Cardiac fibroblast (primary cell): ENCODE data around the gene USP36.

Experiments used
- DNase-seq, 2 donors: peaks; one replicate each; pipeline versions ENCODE4 v3.0.0 to v3.0.0-alpha.2; 2010; ENCODE audit warnings: low read depth in 2 of 2
- H3K4me3 ChIP-seq, 2 donors: replicated peaks in 1 of 2; 1 replicate in 1 of 2; 2 replicates in 1 of 2; pipeline ENCODE4 v1.5.1; 2011; ENCODE audit warnings: low read depth in 2 of 2, low read length in 2 of 2, mild to moderate bottlenecking in 2 of 2, moderate library complexity in 1 of 2
- CTCF ChIP-seq: IDR thresholded peaks from one replicate; pipeline ENCODE4 v1.5.1; 2011; ENCODE audit warnings: low read depth, mild to moderate bottlenecking, low read length, inconsistent platforms

USP36 gene

GRCh38 chr17:78836420-78837021, 4.1 kb downstream of the USP36 start:
- DNase-seq: no peak
- H3K4me3 ChIP-seq: no peak overlapping the region
- no peak for TF ChIP-seq CTCF

- H3K4me3 ChIP-seq: no peak overlapping the region
- no peak for DNase-seq
- TF ChIP-seq CTCF: no peak
Measured at GRCh38 chr17:78834571-78834970, 6.0 kb downstream of the USP36 start.

GRCh38 chr17:78832541-78832810, 8.1 kb downstream of the USP36 start:
- DNase-seq: no peak
- no peak overlapping the region for H3K4me3 ChIP-seq
- TF ChIP-seq CTCF: no peak

- DNase-seq: no peak
- H3K4me3 ChIP-seq: no peak overlapping the region
- TF ChIP-seq CTCF: no peak
Measured at GRCh38 chr17:78831688-78832540, 8.7 kb downstream of the USP36 start.

- TF ChIP-seq CTCF: no peak
- DNase-seq: no peak
Measured at GRCh38 chr17:78829477-78829876, 11.1 kb downstream of the USP36 start.

GRCh38 chr17:78828470-78829185, 12.0 kb downstream of the USP36 start:
- H3K4me3 ChIP-seq: no peak overlapping the region
- peak; percentile 70 for TF ChIP-seq CTCF
- DNase-seq: peak; percentile 40 to 70

More at GRCh38 chr17:78829477-78829876, 11.1 kb downstream of the USP36 start:
- H3K4me3 ChIP-seq: no peak overlapping the region
